Body of pancreas (tissue), 4 donors: ENCODE results near the gene CEP55. TPM values are rescaled to one million over a fixed set of nuclear protein-coding genes. Genes with fewer than 3 reads are reported as not detected.

Experiments
- ATAC-seq: fragments of 150-250 bp; one replicate; pipeline ENCODE4 v1.9.1; 2016
- DNase-seq, 4 donors: peaks; one replicate each; pipeline ENCODE4 v3.0.0-alpha.2; 2019
- H3K27ac ChIP-seq, 4 donors: fragments of 200-600 bp; sonication (generic); 1 replicate in 3 of 4; 2 replicates in 1 of 4; pipeline versions ENCODE4 v1.5.1 to v1.6.1; 2016 to 2019; ENCODE audit warnings: mild to moderate bottlenecking in 1 of 4, mixed read lengths in 1 of 4, moderate library complexity in 1 of 4
- H3K27me3 ChIP-seq, 2 donors: fragments of 200-600 bp; sonication (generic); one replicate each; pipeline ENCODE4 v1.6.0; 2016; ENCODE audit warnings: mild to moderate bottlenecking in 1 of 2
- H3K36me3 ChIP-seq, 2 donors: fragments of 200-600 bp; sonication (generic); replicated peaks in 1 of 2; 2 replicates each; pipeline ENCODE4 v1.5.1; 2016; ENCODE audit warnings: low read depth in 2 of 2; ENCODE audit not compliant: insufficient read depth in 1 of 2
- H3K4me1 ChIP-seq: fragments of 200-600 bp; sonication (generic); one replicate; pipeline ENCODE4 v1.6.0; 2016
- H3K4me3 ChIP-seq, 2 donors: fragments of 200-600 bp; sonication (generic); 1 replicate in 1 of 2; 2 replicates in 1 of 2; pipeline ENCODE4 v1.5.1; 2016 to 2019
- H3K9me3 ChIP-seq, 3 donors: fragments of 200-600 bp; sonication (generic); 1 replicate in 2 of 3; 2 replicates in 1 of 3; pipeline ENCODE4 v1.5.1; 2016
- CTCF ChIP-seq, 7 experiments: fragments of 450-650 bp in 4 of 7; fragments of 200-600 bp in 3 of 7; sonication (generic) in 3 of 7; IDR thresholded peaks; one replicate each; pipeline ENCODE4 v1.5.1; 2016 to 2019; ENCODE audit warnings: antibody characterized with exemption in 7 of 7
- POLR2A ChIP-seq, 3 donors: fragments of 450-650 bp; IDR thresholded peaks; one replicate each; pipeline ENCODE4 v1.6.1; 2016; ENCODE audit warnings: antibody characterized with exemption in 3 of 3, mild to moderate bottlenecking in 2 of 3
- WGBS, 2 donors: methylation state at CpG; one replicate each; pipeline ENCODE4 v1.1.5; 2017; 5-methylcytosine and 5-hydroxymethylcytosine counted together
- intact Hi-C: fragments of 100-400 bp; cut with DNase I; formaldehyde crosslinking; loops from one replicate; pipeline ENCODE4 v1.15.1; 2023
- total RNA-seq, 2 donors: library from RNA; depleted of rRNA; stranded (reverse); fragments of >200 nt; gene quantifications; one replicate each; pipeline ENCODE4 v1.1.0, GENCODE V29; 2016

Gene CEP55
- total RNA-seq, 2 donors from 2014 or later, result not detected

- no peak for TF ChIP-seq CTCF (IDR thresholded peaks at IDR 0.05)
- TF ChIP-seq POLR2A (IDR thresholded peaks at IDR 0.05), result no peak
- H3K27me3 ChIP-seq, result no peaks in the 10 kb centered on the region
- no peaks in the 10 kb centered on the region for H3K9me3 ChIP-seq
- H3K4me1 ChIP-seq, result no peaks in the 10 kb centered on the region
- intact Hi-C loops, result loop anchor here (10.0 kb wide), 2 partner anchors 121 to 301 kb away; no protein-coding TSS in a partner anchor
- no peak overlapping the region for H3K4me3 ChIP-seq
- no peak overlapping the region for H3K27ac ChIP-seq
- DNase-seq (no peak), ATAC-seq (no peak)
- WGBS, 2 donors, result 80 to 82% methylated on average over 5 to 8 of the region's 8 CpGs
- H3K36me3 ChIP-seq, result no peaks in the 10 kb centered on the region
Measured at GRCh38 chr10:93553482-93554315, 57.3 kb downstream of the CEP55 start.

GRCh38 chr10:93554316-93554663, 57.9 kb downstream of the CEP55 start:
- no peak for ATAC-seq
- WGBS, 2 donors, result 43 to 67% methylated on average over 1 of the region's 1 CpG
- Histone ChIP-seq H3K27me3 (no peaks in the 10 kb centered on the region), H3K27ac (no peak overlapping the region), H3K9me3 (no peaks in the 10 kb centered on the region), H3K4me1 (no peaks in the 10 kb centered on the region), H3K36me3 (no peaks in the 10 kb centered on the region), H3K4me3 (no peak overlapping the region)
- no peak for DNase-seq
- intact Hi-C loops, result loop anchor here (10.0 kb wide), 2 partner anchors 121 to 301 kb away; no protein-coding TSS in a partner anchor
- no peak for TF ChIP-seq CTCF (IDR thresholded peaks at IDR 0.05)
- TF ChIP-seq POLR2A (IDR thresholded peaks at IDR 0.05), result no peak

- peak; percentile 85 for ATAC-seq
- WGBS, 2 donors, result 36 to 37% methylated on average over 13 to 14 of the region's 14 CpGs
- TF ChIP-seq CTCF (IDR thresholded peaks at IDR 0.05), result peak; percentile 62 to 73 (median 66)
- TF ChIP-seq POLR2A (IDR thresholded peaks at IDR 0.05), result no peak
Measured at GRCh38 chr10:93554760-93555432, 58.5 kb downstream of the CEP55 start.

GRCh38 chr10:93559490-93559889, 63.1 kb downstream of the CEP55 start:
- Histone ChIP-seq H3K9me3 (no peaks in the 10 kb centered on the region), H3K27me3 (no peaks in the 10 kb centered on the region), H3K27ac (no peak overlapping the region), H3K4me1 (no peaks in the 10 kb centered on the region), H3K4me3 (no peak overlapping the region), H3K36me3 (no peaks in the 10 kb centered on the region)
- intact Hi-C loops, result loop anchor here (10.0 kb wide), 2 partner anchors 115 to 295 kb away; no protein-coding TSS in a partner anchor
- DNase-seq, result no peak
- ATAC-seq, result no peak
- no peak for TF ChIP-seq POLR2A (IDR thresholded peaks at IDR 0.05)
- TF ChIP-seq CTCF (IDR thresholded peaks at IDR 0.05), result no peak
- 84 to 92% methylated on average over 5 to 9 of the region's 9 CpGs for WGBS, 2 donors

More at GRCh38 chr10:93554760-93555432, 58.5 kb downstream of the CEP55 start:
- no peaks in the 10 kb centered on the region for H3K36me3 ChIP-seq
- H3K27me3 ChIP-seq, result no peaks in the 10 kb centered on the region
- no peak overlapping the region for H3K27ac ChIP-seq
- peak; percentile 75 to 82 (median 76) for DNase-seq
- H3K4me1 ChIP-seq, result no peaks in the 10 kb centered on the region
- no peaks in the 10 kb centered on the region for H3K9me3 ChIP-seq
- H3K4me3 ChIP-seq, result no peak overlapping the region
- intact Hi-C loops, result loop anchor here (10.0 kb wide), 2 partner anchors 120 to 300 kb away; no protein-coding TSS in a partner anchor
